ENCODE measurements around the gene SUN2.

SUN2 gene

GRCh38 chr22:38735126-38735464 lies 20.7 kb downstream of the SUN2 start:
- no peak for DNase-seq (ENCODE audit: low read depth)

- DNase-seq (ENCODE audit: low read depth) = no peak
Measured at GRCh38 chr22:38734421-38735100, 21.2 kb downstream of the SUN2 start.

GRCh38 chr22:38733724-38734381 lies 21.9 kb downstream of the SUN2 start:
- DNase-seq (ENCODE audit: low read depth) = no peak

DNA sequence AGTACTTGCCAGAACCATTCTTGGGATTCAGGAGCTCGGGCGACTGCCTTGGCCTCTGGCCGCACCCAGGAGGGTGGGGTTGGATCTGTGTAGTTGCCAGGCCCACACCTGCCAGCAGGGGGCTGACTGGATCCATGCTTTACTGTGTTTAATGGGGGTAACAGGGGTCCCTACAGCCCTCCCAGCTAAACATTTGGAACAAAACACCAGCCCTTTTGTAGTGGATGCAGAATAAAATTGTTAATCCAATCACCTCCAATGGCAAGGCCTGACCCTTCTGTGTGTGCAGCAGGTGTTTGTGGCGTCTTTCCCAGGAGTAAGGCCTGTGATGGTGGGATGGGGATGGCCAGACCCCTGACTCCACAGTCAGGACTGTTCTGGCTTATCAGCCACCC lies 22.5 kb downstream of the SUN2 start:
- DNase-seq (ENCODE audit: low read depth) = no peak

- no peak for DNase-seq (ENCODE audit: low read depth)
Measured at GRCh38 chr22:38732251-38732815, 23.5 kb downstream of the SUN2 start.

DNA sequence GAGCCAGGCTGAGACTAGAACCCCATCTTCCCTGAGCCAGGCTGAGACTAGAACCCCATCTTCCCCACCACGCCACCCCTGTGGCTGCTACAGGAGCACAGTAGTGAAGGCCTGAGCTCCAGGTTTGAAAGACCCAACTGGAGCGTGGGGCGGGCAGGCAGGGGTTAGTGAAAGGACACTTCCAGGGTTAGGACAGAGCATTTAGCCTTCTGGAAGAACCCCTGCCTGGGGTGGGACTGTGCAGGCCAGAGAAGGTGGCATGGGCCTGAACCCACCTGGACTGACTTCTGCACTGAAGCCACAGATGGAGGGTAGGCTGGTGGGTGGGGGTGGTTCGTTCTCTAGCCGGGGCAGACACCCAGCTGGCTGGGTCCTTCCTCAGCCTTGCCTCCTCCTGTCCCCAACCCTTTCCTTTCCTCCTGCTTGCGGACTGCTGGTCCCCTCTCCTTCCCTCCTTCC lies 24.1 kb downstream of the SUN2 start:
- DNase-seq (ENCODE audit: low read depth) = no peak

DNA sequence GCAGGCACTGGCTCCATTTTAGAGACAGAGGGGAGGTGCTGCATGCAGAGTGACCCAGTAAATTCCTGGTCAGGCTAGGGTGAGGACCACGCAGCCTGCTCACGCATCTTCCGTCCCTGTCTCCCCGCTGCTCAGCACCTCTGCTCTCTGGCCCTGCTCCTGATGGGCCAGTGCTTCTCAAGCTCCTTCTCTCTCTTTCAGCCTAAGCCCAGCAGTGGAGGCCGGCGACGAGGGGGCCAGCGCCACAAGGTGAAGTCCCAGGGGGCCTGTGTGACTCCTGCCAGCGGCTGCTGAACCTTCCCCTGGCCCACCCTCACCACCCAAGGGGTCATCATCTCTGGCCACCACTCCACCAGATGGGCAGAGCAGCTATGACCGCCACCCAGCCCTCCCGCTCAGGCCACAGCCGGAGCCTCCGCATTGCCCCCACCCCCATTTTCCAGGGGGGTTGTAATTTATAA lies 25.4 kb downstream of the SUN2 start:
- DNase-seq (ENCODE audit: low read depth) = no peak

GRCh38 chr22:38729946-38730345 lies 25.9 kb downstream of the SUN2 start:
- DNase-seq (ENCODE audit: low read depth) = no peak

- DNase-seq (ENCODE audit: low read depth) = no peak
Measured at GRCh38 chr22:38728871-38729796, 26.7 kb downstream of the SUN2 start.

- no peak for DNase-seq (ENCODE audit: low read depth)
Measured at GRCh38 chr22:38727530-38728451, 28.0 kb downstream of the SUN2 start.

- no peak for DNase-seq (ENCODE audit: low read depth)
Measured at GRCh38 chr22:38727123-38727522, 28.7 kb downstream of the SUN2 start.

GRCh38 chr22:38725900-38726655 lies 29.7 kb downstream of the SUN2 start:
- DNase-seq (ENCODE audit: low read depth) = no peak

DNA sequence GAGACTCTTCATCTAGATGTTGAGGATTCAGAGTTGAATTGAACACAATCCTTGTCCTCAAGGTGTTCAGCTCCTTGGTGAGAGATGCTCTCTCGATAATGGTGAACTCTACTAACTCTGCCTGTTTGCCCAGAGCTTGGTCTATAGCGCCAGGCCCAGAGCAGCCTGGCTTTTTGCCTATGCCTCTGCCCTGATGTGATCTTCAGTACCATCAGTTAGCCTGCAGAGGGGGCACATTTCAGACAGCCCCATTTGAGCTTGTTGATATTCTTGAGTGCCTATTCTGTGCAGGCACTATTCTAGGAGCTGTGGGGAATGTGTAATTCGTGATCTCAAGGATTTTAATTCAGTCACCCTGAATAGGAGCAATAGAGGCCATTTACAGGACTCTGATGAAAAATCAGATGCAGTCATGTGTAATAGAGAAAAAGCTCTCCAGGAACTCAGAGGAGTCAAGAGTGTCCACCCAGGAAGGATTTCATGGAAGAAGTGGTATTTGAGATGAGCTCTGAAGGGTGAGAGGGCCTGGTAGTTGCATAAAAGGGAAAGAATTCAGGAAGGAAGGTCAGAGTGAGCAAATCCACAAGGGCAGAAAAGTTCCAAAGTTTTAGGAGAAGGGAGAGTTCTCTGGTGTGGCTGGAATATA lies 30.7 kb downstream of the SUN2 start:
- DNase-seq (ENCODE audit: low read depth) = no peak

DNA sequence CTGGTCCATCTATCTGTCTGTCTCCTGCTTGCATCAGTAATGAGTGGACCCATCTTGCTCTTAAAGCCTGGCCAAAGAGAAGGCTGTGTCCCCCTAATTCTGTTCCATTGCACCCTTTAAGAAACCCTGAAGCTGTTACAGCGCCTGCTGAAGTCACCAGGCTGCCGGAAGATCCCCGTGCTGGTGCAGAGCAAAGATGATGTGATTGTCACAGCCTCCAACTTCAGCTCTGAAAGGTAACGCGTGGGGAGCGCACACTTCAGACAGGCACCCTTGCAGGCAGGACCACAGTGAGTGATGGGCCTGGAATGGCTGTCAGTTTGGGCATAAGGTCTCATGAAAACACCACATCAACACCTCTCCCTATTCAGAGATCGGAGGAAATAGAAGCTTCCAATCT lies 31.6 kb downstream of the SUN2 start:
- DNase-seq (ENCODE audit: low read depth) = no peak

DNA sequence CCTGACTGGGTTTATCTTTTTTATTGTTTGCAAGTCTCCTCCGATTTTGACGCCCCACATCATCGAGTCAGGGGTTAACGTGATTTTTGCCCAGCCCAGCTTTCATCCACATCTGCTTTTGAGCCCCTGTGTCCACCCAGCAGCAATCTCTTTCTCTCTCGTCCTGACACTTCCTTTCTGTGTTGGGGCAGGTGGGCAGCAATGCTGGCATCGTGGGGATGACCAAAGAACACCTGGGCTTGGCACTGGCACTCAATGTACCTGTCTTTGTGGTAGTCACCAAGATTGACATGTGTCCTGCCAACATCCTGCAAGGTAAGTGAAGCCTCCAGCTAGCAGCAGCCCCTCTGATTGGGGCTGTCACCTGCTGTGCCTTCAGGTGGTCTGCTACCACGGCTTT lies 34.2 kb downstream of the SUN2 start:
- no peak for DNase-seq (ENCODE audit: low read depth)

DNA sequence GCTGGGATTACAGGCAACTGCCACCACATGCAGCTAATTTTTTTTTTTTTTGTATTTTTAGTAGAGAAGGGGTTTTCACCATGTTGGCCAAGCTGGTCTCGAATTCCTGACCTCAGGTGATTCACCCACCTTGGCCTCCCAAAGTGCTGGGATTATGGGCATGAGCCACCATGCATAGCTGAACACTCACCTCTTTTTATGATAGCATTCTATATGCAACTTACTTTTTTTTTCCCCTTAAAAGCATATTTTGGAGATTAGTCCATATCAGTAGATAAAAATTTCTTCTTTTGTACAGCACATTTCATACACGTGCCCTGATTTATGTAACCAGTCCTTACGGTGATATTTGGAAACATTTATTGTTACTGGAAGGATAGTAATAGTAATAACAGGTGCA lies 35.4 kb downstream of the SUN2 start:
- DNase-seq (ENCODE audit: low read depth) = no peak

DNA sequence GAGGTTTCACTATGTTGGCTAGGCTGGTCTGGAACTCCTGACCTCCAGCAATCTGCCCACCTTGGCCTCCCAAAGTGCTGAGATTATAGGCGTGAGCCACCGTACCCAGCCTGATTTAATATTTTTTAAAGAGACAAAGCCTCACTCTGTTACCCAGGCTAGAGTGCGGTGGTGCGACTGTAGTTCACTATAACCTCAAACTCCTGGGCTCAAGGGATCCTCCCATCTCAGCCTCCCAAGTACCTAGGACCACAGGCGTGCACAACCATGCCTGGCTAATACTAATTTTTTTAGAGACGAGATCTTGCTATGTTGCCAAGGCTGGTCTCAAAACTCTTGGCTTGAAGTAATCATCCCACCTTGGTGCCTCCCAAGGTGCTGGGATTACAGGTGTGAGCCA lies 36.6 kb downstream of the SUN2 start:
- DNase-seq (ENCODE audit: low read depth) = no peak

- DNase-seq (ENCODE audit: low read depth) = no peak
Measured at GRCh38 chr22:38718414-38718813, 37.4 kb downstream of the SUN2 start.

DNA sequence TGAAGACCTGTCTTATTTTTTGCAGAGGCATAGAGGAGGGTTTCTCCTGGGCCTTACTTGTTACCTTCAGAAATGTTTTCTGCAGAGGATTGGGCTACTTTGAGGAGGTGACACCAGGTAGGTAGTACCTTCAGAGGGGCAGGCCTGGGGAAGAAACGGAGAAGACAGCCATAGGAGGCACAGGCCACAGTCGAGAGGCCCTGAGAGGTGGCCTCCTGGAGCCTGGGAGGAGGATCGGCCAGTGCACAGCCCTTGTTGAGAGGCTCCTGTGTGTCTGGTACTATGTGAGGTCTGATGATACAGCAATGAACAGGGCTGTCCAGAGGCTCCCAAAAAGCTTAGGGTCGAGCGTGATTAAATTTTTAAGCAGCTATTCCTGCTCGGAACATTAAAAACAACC lies 38.6 kb downstream of the SUN2 start:
- no peak for DNase-seq (ENCODE audit: low read depth)

DNA sequence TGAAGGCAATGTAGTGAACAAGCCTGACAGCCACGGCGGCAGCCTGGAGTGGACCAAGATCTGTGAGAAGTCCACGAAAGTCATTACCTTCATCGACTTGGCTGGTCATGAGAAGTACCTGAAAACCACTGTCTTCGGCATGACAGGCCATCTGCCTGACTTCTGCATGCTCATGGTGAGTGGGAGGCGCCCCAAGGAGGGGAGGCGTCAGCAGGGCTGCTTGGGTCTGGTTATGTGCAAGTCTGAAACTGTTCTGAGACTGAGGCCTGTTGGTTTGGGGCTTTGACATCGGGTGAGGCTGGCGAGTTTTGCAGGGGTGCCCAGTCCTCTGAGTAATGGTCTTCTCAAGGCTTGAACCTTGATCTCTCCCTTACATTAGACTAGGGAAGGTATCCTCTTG lies 39.0 kb downstream of the SUN2 start:
- no peak for DNase-seq (ENCODE audit: low read depth)

Data from stimulated activated CD8-positive, alpha-beta memory T cell treated with anti-CD3 and anti-CD28 coated beads, Interleukin-4, amount 100 ng/mL, for 24 hours (primary cell).